ENCODE results near the gene TASP1. TPM values are rescaled to one million over a fixed set of nuclear protein-coding genes. Genes with fewer than 3 reads are reported as not detected.
"Not testable (repeated sequence)": the region's sequence is repeated elsewhere in the genome, so short reads cannot be mapped to it uniquely, and the experiment has no call there.

The TASP1 gene
- total and polyA plus RNA-seq, 7 experiments from 2014 or later: 10.6 to 19.3 (median 13.3) TPM

- Mint-ChIP-seq H3K9me3 (peaks cover 0 to 17% (median 6%) of the 10 kb centered on the region in 11 donors), H3K36me3 (peaks cover 24 to 52% (median 44%) of the 10 kb centered on the region in 5 donors)
- DNase-seq; ATAC-seq; H3K9me3 ChIP-seq (ENCODE audit: control insufficient read depth in 2 of 3, low read length in 3 of 3); H3K27me3 Mint-ChIP-seq; H3K4me1 ChIP-seq (ENCODE audit: control insufficient read depth in 2 of 2, insufficient read depth in 2 of 2, low read length in 2 of 2); H3K4me3 Mint-ChIP-seq; CTCF ChIA-PET; H3K27ac ChIP-seq (ENCODE audit: low read depth, low read length); H3K4me1 Mint-ChIP-seq; POLR2A ChIA-PET; H3K27me3 ChIP-seq (ENCODE audit: control insufficient read depth in 2 of 2, insufficient read depth in 2 of 2, low read length in 2 of 2); intact Hi-C loops (cut with micrococcal nuclease); H3K4me3 ChIP-seq (ENCODE audit: low read length); H3K27ac Mint-ChIP-seq: not testable (repeated sequence)
- H3K36me3 ChIP-seq (ENCODE audit: control insufficient read depth in 2 of 3, insufficient read depth in 3 of 3, low read length in 3 of 3): peaks cover 0 to 20% (median 8%) of the 10 kb centered on the region in 3 experiments
Observed at GRCh38 chr20:13483472-13483871, 155.3 kb downstream of the TASP1 start.

GRCh38 chr20:13478366-13478765 lies 160.4 kb downstream of the TASP1 start:
- no peak for ATAC-seq
- ChIA-PET CTCF (no interaction called here), POLR2A (no interaction called here)
- Mint-ChIP-seq H3K4me1 (no peaks in the 10 kb centered on the region), H3K9me3 (peaks cover 0 to 26% (median 8%) of the 10 kb centered on the region in 11 donors), H3K4me3 (no peak overlapping the region), H3K36me3 (peaks cover 20 to 61% (median 55%) of the 10 kb centered on the region in 5 donors), H3K27ac (no peak overlapping the region), H3K27me3 (no peaks in the 10 kb centered on the region)
- Histone ChIP-seq H3K9me3 (ENCODE audit: control insufficient read depth in 2 of 3, low read length in 3 of 3) (no peaks in the 10 kb centered on the region), H3K27ac (ENCODE audit: low read depth, low read length) (no peak overlapping the region), H3K27me3 (ENCODE audit: control insufficient read depth in 2 of 2, insufficient read depth in 2 of 2, low read length in 2 of 2) (no peaks in the 10 kb centered on the region), H3K4me1 (ENCODE audit: control insufficient read depth in 2 of 2, insufficient read depth in 2 of 2, low read length in 2 of 2) (no peaks in the 10 kb centered on the region), H3K4me3 (ENCODE audit: low read length) (no peak overlapping the region), H3K36me3 (ENCODE audit: control insufficient read depth in 2 of 3, insufficient read depth in 3 of 3, low read length in 3 of 3) (peaks cover 0 to 18% (median 8%) of the 10 kb centered on the region in 3 experiments)
- DNase-seq: no peak
- intact Hi-C loops (cut with micrococcal nuclease): no loop called here

- H3K4me3 ChIP-seq (ENCODE audit: low read length): no peak overlapping the region
- Mint-ChIP-seq H3K4me3 (no peak overlapping the region), H3K9me3 (peaks cover 0 to 16% (median 6%) of the 10 kb centered on the region in 11 donors), H3K27me3 (no peaks in the 10 kb centered on the region), H3K4me1 (no peaks in the 10 kb centered on the region), H3K36me3 (peaks cover 4 to 55% (median 41%) of the 10 kb centered on the region in 5 donors), H3K27ac (no peak overlapping the region)
- H3K27me3 ChIP-seq (ENCODE audit: control insufficient read depth in 2 of 2, insufficient read depth in 2 of 2, low read length in 2 of 2): no peaks in the 10 kb centered on the region
- DNase-seq (no peak), ATAC-seq (no peak)
- intact Hi-C loops (cut with micrococcal nuclease): no loop called here
- H3K36me3 ChIP-seq (ENCODE audit: control insufficient read depth in 2 of 3, insufficient read depth in 3 of 3, low read length in 3 of 3): no peaks in the 10 kb centered on the region
- ChIA-PET POLR2A (no interaction called here), CTCF (interaction anchor here (0.6 kb wide), 1 partner anchor 73 kb away, joined by 3 read pairs; no protein-coding TSS in a partner anchor)
- no peak overlapping the region for H3K27ac ChIP-seq (ENCODE audit: low read depth, low read length)
- H3K9me3 ChIP-seq (ENCODE audit: control insufficient read depth in 2 of 3, low read length in 3 of 3): no peaks in the 10 kb centered on the region
- no peaks in the 10 kb centered on the region for H3K4me1 ChIP-seq (ENCODE audit: control insufficient read depth in 2 of 2, insufficient read depth in 2 of 2, low read length in 2 of 2)
Observed at GRCh38 chr20:13474467-13474866, 164.3 kb downstream of the TASP1 start.

- DNase-seq (no peak), ATAC-seq (no peak)
- H3K27ac ChIP-seq (ENCODE audit: low read depth, low read length): no peak overlapping the region
- ChIA-PET CTCF (no interaction called here), POLR2A (no interaction called here)
- no peaks in the 10 kb centered on the region for H3K9me3 ChIP-seq (ENCODE audit: control insufficient read depth in 2 of 3, low read length in 3 of 3)
- H3K27ac Mint-ChIP-seq: no peak overlapping the region
- no peaks in the 10 kb centered on the region for H3K27me3 ChIP-seq (ENCODE audit: control insufficient read depth in 2 of 2, insufficient read depth in 2 of 2, low read length in 2 of 2)
- intact Hi-C loops (cut with micrococcal nuclease): no loop called here
- peaks cover 4 to 59% (median 42%) of the 10 kb centered on the region in 5 donors for H3K36me3 Mint-ChIP-seq
- H3K4me3 Mint-ChIP-seq: no peak overlapping the region
- H3K27me3 Mint-ChIP-seq: no peaks in the 10 kb centered on the region
- no peaks in the 10 kb centered on the region for H3K4me1 ChIP-seq (ENCODE audit: control insufficient read depth in 2 of 2, insufficient read depth in 2 of 2, low read length in 2 of 2)
- no peaks in the 10 kb centered on the region for H3K36me3 ChIP-seq (ENCODE audit: control insufficient read depth in 2 of 3, insufficient read depth in 3 of 3, low read length in 3 of 3)
- no peaks in the 10 kb centered on the region for H3K4me1 Mint-ChIP-seq
- peaks cover 0 to 15% (median 5%) of the 10 kb centered on the region in 11 donors for H3K9me3 Mint-ChIP-seq
- H3K4me3 ChIP-seq (ENCODE audit: low read length): no peak overlapping the region
Observed at GRCh38 chr20:13469262-13469661, 169.5 kb downstream of the TASP1 start.

GRCh38 chr20:13468166-13468565 lies 170.6 kb downstream of the TASP1 start:
- ATAC-seq: no peak
- Histone ChIP-seq H3K4me1 (ENCODE audit: control insufficient read depth in 2 of 2, insufficient read depth in 2 of 2, low read length in 2 of 2) (no peaks in the 10 kb centered on the region), H3K27ac (ENCODE audit: low read depth, low read length) (no peak overlapping the region), H3K36me3 (ENCODE audit: control insufficient read depth in 2 of 3, insufficient read depth in 3 of 3, low read length in 3 of 3) (no peaks in the 10 kb centered on the region), H3K27me3 (ENCODE audit: control insufficient read depth in 2 of 2, insufficient read depth in 2 of 2, low read length in 2 of 2) (no peaks in the 10 kb centered on the region), H3K4me3 (ENCODE audit: low read length) (no peak overlapping the region), H3K9me3 (ENCODE audit: control insufficient read depth in 2 of 3, low read length in 3 of 3) (no peaks in the 10 kb centered on the region)
- no peaks in the 10 kb centered on the region for H3K4me1 Mint-ChIP-seq
- intact Hi-C loops (cut with micrococcal nuclease): no loop called here
- peak overlapping the region in 1 of 9 donors; percentile 25 for H3K27ac Mint-ChIP-seq
- ChIA-PET CTCF (no interaction called here), POLR2A (no interaction called here)
- peaks cover 4 to 53% (median 37%) of the 10 kb centered on the region in 5 donors for H3K36me3 Mint-ChIP-seq
- no peak for DNase-seq
- H3K4me3 Mint-ChIP-seq: no peak overlapping the region
- H3K27me3 Mint-ChIP-seq: no peaks in the 10 kb centered on the region
- peaks cover 0 to 11% (median 4%) of the 10 kb centered on the region in 11 donors for H3K9me3 Mint-ChIP-seq

GRCh38 chr20:13464702-13465101 lies 174.0 kb downstream of the TASP1 start:
- ChIA-PET CTCF (no interaction called here), POLR2A (no interaction called here)
- no peaks in the 10 kb centered on the region for H3K27me3 Mint-ChIP-seq
- H3K4me1 Mint-ChIP-seq: no peaks in the 10 kb centered on the region
- H3K9me3 Mint-ChIP-seq: peaks cover 0 to 1% (median 0%) of the 10 kb centered on the region in 11 donors
- DNase-seq (no peak), ATAC-seq (no peak)
- Histone ChIP-seq H3K36me3 (ENCODE audit: control insufficient read depth in 2 of 3, insufficient read depth in 3 of 3, low read length in 3 of 3) (no peaks in the 10 kb centered on the region), H3K27me3 (ENCODE audit: control insufficient read depth in 2 of 2, insufficient read depth in 2 of 2, low read length in 2 of 2) (no peaks in the 10 kb centered on the region), H3K4me3 (ENCODE audit: low read length) (no peak overlapping the region), H3K9me3 (ENCODE audit: control insufficient read depth in 2 of 3, low read length in 3 of 3) (no peaks in the 10 kb centered on the region), H3K4me1 (ENCODE audit: control insufficient read depth in 2 of 2, insufficient read depth in 2 of 2, low read length in 2 of 2) (no peaks in the 10 kb centered on the region), H3K27ac (ENCODE audit: low read depth, low read length) (no peak overlapping the region)
- no peak overlapping the region for H3K4me3 Mint-ChIP-seq
- intact Hi-C loops (cut with micrococcal nuclease): no loop called here
- no peak overlapping the region for H3K27ac Mint-ChIP-seq
- H3K36me3 Mint-ChIP-seq: peaks cover 0 to 27% (median 19%) of the 10 kb centered on the region in 5 donors

- H3K9me3 Mint-ChIP-seq: peaks cover 0 to 1% (median 0%) of the 10 kb centered on the region in 11 donors
- H3K9me3 ChIP-seq (ENCODE audit: control insufficient read depth in 2 of 3, low read length in 3 of 3): no peaks in the 10 kb centered on the region
- ChIA-PET CTCF (no interaction called here), POLR2A (no interaction called here)
- H3K4me3 Mint-ChIP-seq: no peak overlapping the region
- H3K27ac Mint-ChIP-seq: no peak overlapping the region
- no peaks in the 10 kb centered on the region for H3K36me3 ChIP-seq (ENCODE audit: control insufficient read depth in 2 of 3, insufficient read depth in 3 of 3, low read length in 3 of 3)
- no peaks in the 10 kb centered on the region for H3K4me1 ChIP-seq (ENCODE audit: control insufficient read depth in 2 of 2, insufficient read depth in 2 of 2, low read length in 2 of 2)
- peaks cover 0 to 15% (median 7%) of the 10 kb centered on the region in 5 donors for H3K36me3 Mint-ChIP-seq
- no peaks in the 10 kb centered on the region for H3K27me3 ChIP-seq (ENCODE audit: control insufficient read depth in 2 of 2, insufficient read depth in 2 of 2, low read length in 2 of 2)
- no peak overlapping the region for H3K27ac ChIP-seq (ENCODE audit: low read depth, low read length)
- no peak overlapping the region for H3K4me3 ChIP-seq (ENCODE audit: low read length)
- DNase-seq (no peak), ATAC-seq (no peak)
- intact Hi-C loops (cut with micrococcal nuclease): no loop called here
- no peaks in the 10 kb centered on the region for H3K27me3 Mint-ChIP-seq
- no peaks in the 10 kb centered on the region for H3K4me1 Mint-ChIP-seq
Observed at GRCh38 chr20:13461849-13462458, 176.8 kb downstream of the TASP1 start.
